HepG2 (cell line): Measurements from ENCODE around the gene WDR54. TPM values are rescaled to one million over a fixed set of nuclear protein-coding genes. Genes with fewer than 3 reads are reported as not detected.

Experiments
- AFF4 ChIP-seq: sonication (generic); formaldehyde crosslinking; IDR thresholded peaks from 2 replicates; pipeline ENCODE4 v1.4.0; 2020; ENCODE audit warnings: missing genetic modification reagents
- ASH2L ChIP-seq: fragments of 300-600, 200-600 bp; sonication (generic); IDR thresholded peaks from 2 replicates; pipeline ENCODE4 v1.7.0; 2017; ENCODE audit warnings: low read depth, mild to moderate bottlenecking, moderate library complexity, mixed read lengths, low read length; ENCODE audit not compliant: insufficient read length
- DBP ChIP-seq: sonication (generic); formaldehyde crosslinking; IDR thresholded peaks from 2 replicates; pipeline ENCODE4 v1.4.0; 2020; ENCODE audit warnings: missing genetic modification reagents; ENCODE audit errors: not compliant biosample characterization
- FOXM1 ChIP-seq: sonication (generic); formaldehyde crosslinking; IDR thresholded peaks from 2 replicates; pipeline ENCODE4 v1.5.0; 2020; ENCODE audit warnings: missing genetic modification reagents
- HNF4G ChIP-seq, 2 experiments: sonication (generic) in 1 of 2; formaldehyde crosslinking in 1 of 2; IDR thresholded peaks; 2 replicates each; pipeline versions ENCODE4 v1.4.0 to v1.6.1; 2011 to 2020; ENCODE audit warnings: borderline replicate concordance in 2 of 2, low read depth in 2 of 2, mild to moderate bottlenecking in 2 of 2, low read length in 1 of 2, missing genetic modification reagents in 1 of 2, moderate library complexity in 1 of 2
- HOMEZ ChIP-seq: IDR thresholded peaks from 2 replicates; pipeline ENCODE4 v1.6.1; 2016; ENCODE audit warnings: low read depth
- HOXD1 ChIP-seq: sonication (generic); formaldehyde crosslinking; IDR thresholded peaks from 2 replicates; pipeline ENCODE4 v1.5.0; 2020; ENCODE audit warnings: missing genetic modification reagents
- IRF9 ChIP-seq: sonication (generic); formaldehyde crosslinking; IDR thresholded peaks from 2 replicates; pipeline ENCODE4 v1.8.0; 2022; ENCODE audit warnings: missing genetic modification reagents, mild to moderate bottlenecking, borderline replicate concordance
- KMT2A ChIP-seq: sonication (generic); formaldehyde crosslinking; IDR thresholded peaks from 2 replicates; pipeline ENCODE4 v1.4.0; 2020; ENCODE audit warnings: missing genetic modification reagents
- MIER2 ChIP-seq: IDR thresholded peaks from 2 replicates; pipeline ENCODE4 v1.6.1; 2016; ENCODE audit warnings: missing biosample characterization, missing genetic modification reagents
- PHF20 ChIP-seq: sonication (generic); formaldehyde crosslinking; IDR thresholded peaks from 2 replicates; pipeline ENCODE4 v1.5.0; 2020; ENCODE audit warnings: mild to moderate bottlenecking, missing genetic modification reagents
- XRCC5 ChIP-seq: fragments of 200-400 bp; formaldehyde crosslinking; optimal IDR thresholded peaks from 2 replicates; pipeline ENCODE3; 2017; ENCODE audit warnings: mild to moderate bottlenecking, low read length
- YY1 ChIP-seq: IDR thresholded peaks from 2 replicates; pipeline ENCODE4 v1.6.1; 2011; ENCODE audit warnings: low read length, low read depth, moderate library complexity, mild to moderate bottlenecking; ENCODE audit not compliant: insufficient read depth, insufficient replicate concordance
- ZFP62 ChIP-seq: sonication (generic); formaldehyde crosslinking; IDR thresholded peaks from 2 replicates; pipeline ENCODE4 v1.4.0; 2020; ENCODE audit warnings: missing genetic modification reagents
- ZFY ChIP-seq: sonication (generic); formaldehyde crosslinking; IDR thresholded peaks from 2 replicates; pipeline ENCODE4 v1.4.0; 2020; ENCODE audit warnings: missing genetic modification reagents
- ZIK1 ChIP-seq: sonication (generic); formaldehyde crosslinking; IDR thresholded peaks from 2 replicates; pipeline ENCODE4 v1.5.0; 2020; ENCODE audit warnings: mild to moderate bottlenecking, low read depth, missing genetic modification reagents, borderline replicate concordance
- ZNF264 ChIP-seq: sonication (generic); formaldehyde crosslinking; IDR thresholded peaks from 2 replicates; pipeline ENCODE4 v1.4.0; 2020; ENCODE audit warnings: missing genetic modification reagents
- ZNF337 ChIP-seq: sonication (generic); formaldehyde crosslinking; IDR thresholded peaks from 2 replicates; pipeline ENCODE4 v1.5.1; 2020; ENCODE audit warnings: missing genetic modification reagents, low read depth, mild to moderate bottlenecking, borderline replicate concordance
- ZNF724P ChIP-seq: sonication (generic); formaldehyde crosslinking; IDR thresholded peaks from 2 replicates; pipeline ENCODE4 v1.8.0; 2022; ENCODE audit warnings: missing genetic modification reagents, borderline replicate concordance
- ZSCAN30 ChIP-seq: sonication (generic); formaldehyde crosslinking; IDR thresholded peaks from 2 replicates; pipeline ENCODE4 v1.5.0; 2020; ENCODE audit warnings: mild to moderate bottlenecking, missing genetic modification reagents
- polyA plus RNA-seq, 8 experiments: library from polyadenylated mRNA; depleted of rRNA in 3 of 8; stranded (reverse) in 7 of 8; unstranded in 1 of 8; fragments of >200 nt; fragmentation: Illumina TruSeq in 4 of 8; extraction: Trizol in 4 of 8; gene quantifications; 2 replicates each; pipeline versions ENCODE4 v1.2.1 to v1.2.3, GENCODE V29; 2011 to 2016; ENCODE audit warnings: low read depth in 4 of 8, missing spikeins in 1 of 8, mixed read lengths in 1 of 8; ENCODE audit not compliant: insufficient read depth in 1 of 8
- total RNA-seq, 5 experiments: library from RNA; depleted of rRNA; stranded (reverse); fragments of >200 nt; fragmentation: Illumina TruSeq; extraction: Trizol; gene quantifications; 2 replicates each; pipeline ENCODE4 v1.2.3, GENCODE V29; 2016; ENCODE audit warnings: low read depth in 1 of 5

WDR54 gene
- total and polyA plus RNA-seq, 2 of the 13 experiments (the other 11 are each of a cell fraction or from before 2014, with no cell fraction given) = 2.0 to 17.3 TPM

- TF ChIP-seq DBP (CRISPR knock-in tag) (no peak), XRCC5 (no peak), HOXD1 (CRISPR knock-in tag) (no peak), ZIK1 (0 out of 2 replicates have a peak, but pooled peaks have one; percentile 12), AFF4 (CRISPR knock-in tag) (no peak), ZFP62 (CRISPR knock-in tag) (no peak), MIER2 (CRISPR knock-in tag) (no peak), YY1 (peak; percentile 88), KMT2A (CRISPR knock-in tag) (no peak), ZNF337 (no peak), IRF9 (CRISPR knock-in tag) (no peak), ASH2L (peak; percentile 4), ZSCAN30 (no peak), ZNF264 (CRISPR knock-in tag) (no peak; the same call in 1 of the 2 replicates), PHF20 (no peak), ZNF724P (no peak), HNF4G (IDR thresholded peaks at IDR 0.05; ENCODE audit: borderline replicate concordance, low read depth, low read length) (no peak), HNF4G (CRISPR knock-in tag; IDR thresholded peaks at IDR 0.05; ENCODE audit: borderline replicate concordance, low read depth) (no peak), FOXM1 (CRISPR knock-in tag) (0 out of 2 replicates have a peak, but pooled peaks have one; percentile 70), ZFY (CRISPR knock-in tag) (no peak), HOMEZ (0 out of 2 replicates have a peak, but pooled peaks have one; percentile 24)
These were observed 36.8 kb downstream of the WDR54 start, which contains the start of gene WBP1 (continued) for GRCh38 chr2:74458132-74458937.
